ENCODE data around the gene RTL9.
"Not testable (repeated sequence)": the region's sequence is repeated elsewhere in the genome, so short reads cannot be mapped to it uniquely, and the experiment has no call there.

The RTL9 gene

GRCh38 chrX:110358548-110358947 lies at the start of gene RTL9:
Gene RTL9 (plus strand): TSS chrX:110358848. CDS start chrX:110450618, 91,770 bp downstream.
- DNase-seq, result no peak

- DNase-seq, result no peak
Measured at GRCh38 chrX:110310000-110310790, 48.5 kb upstream of the RTL9 start.

- no peak for DNase-seq
Measured at GRCh38 chrX:110310896-110311295, 47.8 kb upstream of the RTL9 start.

- no peak for DNase-seq
Measured at GRCh38 chrX:110311437-110312230, 47.0 kb upstream of the RTL9 start.

GRCh38 chrX:110315551-110315950 lies 43.1 kb upstream of the RTL9 start:
- no peak for DNase-seq

GRCh38 chrX:110316351-110317060 lies 42.1 kb upstream of the RTL9 start:
- DNase-seq, result peak; percentile 44

- peak; percentile 30 for DNase-seq
Measured at GRCh38 chrX:110317061-110317819, 41.4 kb upstream of the RTL9 start.

GRCh38 chrX:110317820-110318663 lies 40.6 kb upstream of the RTL9 start, which contains the start of gene AMMECR1:
Gene AMMECR1 (minus strand): TSS chrX:110318085. CDS start chrX:110318071, 14 bp downstream.
- DNase-seq, result peak; percentile 83

- no peak for DNase-seq
Measured at GRCh38 chrX:110318664-110318968, 40.0 kb upstream of the RTL9 start.

- no peak for DNase-seq
Measured at GRCh38 chrX:110320381-110320987, 38.2 kb upstream of the RTL9 start.

GRCh38 chrX:110321081-110321480 lies 37.6 kb upstream of the RTL9 start:
- DNase-seq, result no peak

GRCh38 chrX:110321670-110322069 lies 37.0 kb upstream of the RTL9 start:
- DNase-seq, result no peak

GRCh38 chrX:110322603-110323002 lies 36.0 kb upstream of the RTL9 start:
- DNase-seq, result no peak

- DNase-seq, result no peak
Measured at GRCh38 chrX:110326712-110327111, 31.9 kb upstream of the RTL9 start.

GRCh38 chrX:110327336-110327735 lies 31.3 kb upstream of the RTL9 start:
- DNase-seq, result no peak

GRCh38 chrX:110328613-110329012 lies 30.0 kb upstream of the RTL9 start:
- DNase-seq, result not testable (repeated sequence)

- DNase-seq, result no peak
Measured at GRCh38 chrX:110331444-110332030, 27.1 kb upstream of the RTL9 start.

GRCh38 chrX:110333458-110333857 lies 25.2 kb upstream of the RTL9 start:
- DNase-seq, result not testable (repeated sequence)

- DNase-seq, result no peak
Measured at GRCh38 chrX:110338935-110339334, 19.7 kb upstream of the RTL9 start.

- no peak for DNase-seq
Measured at GRCh38 chrX:110341189-110342035, 17.2 kb upstream of the RTL9 start.
